Esophagus mucosa (tissue), 1 donor: Measurements from ENCODE around the gene TIMM10. TPM values are rescaled to one million over a fixed set of nuclear protein-coding genes. Genes with fewer than 3 reads are reported as not detected.

Experiments
- ATAC-seq: fragments of 200-7000 bp; cut with Tn5 transposase; one replicate; pipeline ENCODE4 v1.9.1; 2020
- total RNA-seq: library from RNA; stranded (reverse); gene quantifications from one replicate; pipeline ENCODE4 v1.2.4, GENCODE V29; 2023
- donor health status: DM: yes; HTN: yes; CAD: no.

TIMM10 gene
- 43.6 TPM for total RNA-seq

GRCh38 chr11:57530596-57531507 lies at the start of gene TIMM10:
TSS of gene TIMM10 (minus strand) at chr11:57530754. CDS start at chr11:57530189, 565 bp downstream.
- ATAC-seq: peak; percentile 99

- ATAC-seq: no peak
Measured at GRCh38 chr11:57574061-57574460, 43.5 kb upstream of the TIMM10 start.

GRCh38 chr11:57571606-57572005 lies 41.1 kb upstream of the TIMM10 start:
- ATAC-seq: no peak

GRCh38 chr11:57568330-57568766 lies 37.8 kb upstream of the TIMM10 start:
- no peak for ATAC-seq

- ATAC-seq: peak; percentile 82
Measured at GRCh38 chr11:57567515-57568329, 37.2 kb upstream of the TIMM10 start, which contains the start of gene UBE2L6. TSS of gene UBE2L6 (minus strand) at chr11:57567672. CDS start at chr11:57567611, 61 bp downstream.

GRCh38 chr11:57566905-57567514 lies 36.5 kb upstream of the TIMM10 start:
- no peak for ATAC-seq

- ATAC-seq: no peak
Measured at GRCh38 chr11:57566005-57566904, 35.7 kb upstream of the TIMM10 start.

- ATAC-seq: no peak
Measured at GRCh38 chr11:57562596-57562995, 32.0 kb upstream of the TIMM10 start.

GRCh38 chr11:57560146-57560545 lies 29.6 kb upstream of the TIMM10 start:
- ATAC-seq: peak; percentile 42

- peak; percentile 89 for ATAC-seq
Measured at GRCh38 chr11:57556041-57556440, 25.5 kb upstream of the TIMM10 start.

GRCh38 chr11:57555393-57555792 lies 24.8 kb upstream of the TIMM10 start:
- ATAC-seq: no peak

- no peak for ATAC-seq
Measured at GRCh38 chr11:57552479-57552878, 21.9 kb upstream of the TIMM10 start.

GRCh38 chr11:57551941-57552340 lies 21.4 kb upstream of the TIMM10 start:
- no peak for ATAC-seq

- no peak for ATAC-seq
Measured at GRCh38 chr11:57549983-57550382, 19.4 kb upstream of the TIMM10 start.

GRCh38 chr11:57547854-57548377 lies 17.4 kb upstream of the TIMM10 start:
- ATAC-seq: peak; percentile 27

GRCh38 chr11:57546869-57547475 lies 16.4 kb upstream of the TIMM10 start:
- ATAC-seq: peak; percentile 11

- ATAC-seq: no peak
Measured at GRCh38 chr11:57546451-57546850, 15.9 kb upstream of the TIMM10 start.

GRCh38 chr11:57545883-57546282 lies 15.3 kb upstream of the TIMM10 start:
- ATAC-seq: no peak

- no peak for ATAC-seq
Measured at GRCh38 chr11:57544566-57544965, 14.0 kb upstream of the TIMM10 start.

GRCh38 chr11:57543593-57543992 lies 13.0 kb upstream of the TIMM10 start:
- no peak for ATAC-seq

GRCh38 chr11:57542582-57542981 lies 12.0 kb upstream of the TIMM10 start:
- no peak for ATAC-seq
